H9 (cell line): ENCODE measurements around the gene ARHGAP24. TPM values are rescaled to one million over a fixed set of nuclear protein-coding genes. Genes with fewer than 3 reads are reported as not detected.

ENCODE experiments used
- DNase-seq: peaks from one replicate; pipeline ENCODE4 v3.0.0-alpha.2; 2017
- H2AFZ ChIP-seq: one replicate; pipeline ENCODE4 v1.6.1; 2013; ENCODE audit warnings: mild to moderate bottlenecking, low read length, control low read depth, moderate library complexity
- H2AK5ac ChIP-seq: 2 replicates; pipeline ENCODE4 v1.6.1; 2013; ENCODE audit warnings: low read length, control low read depth, mixed read lengths; ENCODE audit not compliant: insufficient read length
- H2BK120ac ChIP-seq: one replicate; pipeline ENCODE4 v1.6.1; 2013; ENCODE audit warnings: low read depth, mild to moderate bottlenecking, low read length, control low read depth, inconsistent platforms; ENCODE audit not compliant: poor library complexity, severe bottlenecking
- H2BK12ac ChIP-seq: 2 replicates; pipeline ENCODE4 v1.6.1; 2013; ENCODE audit warnings: low read length, control low read depth, mixed read lengths, low read depth; ENCODE audit not compliant: insufficient read length
- H2BK15ac ChIP-seq: 2 replicates; pipeline ENCODE4 v1.6.1; 2013; ENCODE audit warnings: low read depth, low read length, control low read depth
- H2BK20ac ChIP-seq: one replicate; pipeline ENCODE4 v1.6.1; 2013; ENCODE audit warnings: low read depth, mild to moderate bottlenecking, low read length, control low read depth, inconsistent platforms; ENCODE audit not compliant: poor library complexity, severe bottlenecking
- H2BK5ac ChIP-seq: 2 replicates; pipeline ENCODE4 v1.6.1; 2013; ENCODE audit warnings: low read length, control low read depth, mixed read lengths; ENCODE audit not compliant: insufficient read length
- H3K14ac ChIP-seq: 2 replicates; pipeline ENCODE4 v1.6.1; 2013; ENCODE audit warnings: low read length, control low read depth; ENCODE audit not compliant: insufficient read depth
- H3K18ac ChIP-seq: 2 replicates; pipeline ENCODE4 v1.6.1; 2013; ENCODE audit warnings: low read depth, mild to moderate bottlenecking, mixed read lengths, low read length, control low read depth; ENCODE audit not compliant: insufficient read length
- H3K23ac ChIP-seq: 2 replicates; pipeline ENCODE4 v1.6.1; 2013; ENCODE audit warnings: low read length, control low read depth, mixed read lengths, low read depth; ENCODE audit not compliant: insufficient read length
- H3K23me2 ChIP-seq: 2 replicates; pipeline ENCODE4 v1.6.1; 2013; ENCODE audit warnings: low read depth, mild to moderate bottlenecking, mixed read lengths, low read length, control low read depth; ENCODE audit not compliant: insufficient read length, poor library complexity, severe bottlenecking
- H3K27ac ChIP-seq: 2 replicates; pipeline ENCODE4 v1.5.1; 2013; ENCODE audit warnings: low read length, control low read depth, mixed read lengths, low read depth; ENCODE audit not compliant: insufficient read length
- H3K27me3 ChIP-seq: 2 replicates; pipeline ENCODE4 v1.6.1; 2013; ENCODE audit warnings: low read length, control low read depth, inconsistent platforms; ENCODE audit not compliant: insufficient read depth
- H3K4ac ChIP-seq: 2 replicates; pipeline ENCODE4 v1.6.1; 2013; ENCODE audit warnings: low read depth, mild to moderate bottlenecking, control low read depth, inconsistent platforms, low read length, moderate library complexity
- H3K4me1 ChIP-seq: 2 replicates; pipeline ENCODE4 v1.6.1; 2013; ENCODE audit warnings: low read length, control low read depth, inconsistent platforms; ENCODE audit not compliant: insufficient read depth
- H3K4me2 ChIP-seq: 2 replicates; pipeline ENCODE4 v1.6.1; 2013; ENCODE audit warnings: low read length, control low read depth, mixed read lengths; ENCODE audit not compliant: insufficient read length, insufficient read depth
- H3K56ac ChIP-seq: 2 replicates; pipeline ENCODE4 v1.6.1; 2013; ENCODE audit warnings: low read depth, mild to moderate bottlenecking, mixed read lengths, low read length, control low read depth; ENCODE audit not compliant: insufficient read length
- H3K79me1 ChIP-seq: 2 replicates; pipeline ENCODE4 v1.6.1; 2013; ENCODE audit warnings: low read depth, mild to moderate bottlenecking, moderate library complexity, low read length, control low read depth, inconsistent platforms; ENCODE audit not compliant: insufficient read depth, poor library complexity, severe bottlenecking
- H3K79me2 ChIP-seq: 2 replicates; pipeline ENCODE4 v1.6.1; 2013; ENCODE audit warnings: low read length, control low read depth, inconsistent platforms; ENCODE audit not compliant: insufficient read depth
- H3K9ac ChIP-seq: 2 replicates; pipeline ENCODE4 v1.6.1; 2013; ENCODE audit warnings: low read length, control low read depth, mixed read lengths; ENCODE audit not compliant: insufficient read length; ENCODE audit errors: extremely low read depth
- H3K9me3 ChIP-seq: one replicate; pipeline ENCODE4 v1.6.1; 2013; ENCODE audit warnings: low read depth, low read length, inconsistent platforms; ENCODE audit not compliant: control insufficient read depth
- H3T11ph ChIP-seq: one replicate; pipeline ENCODE4 v1.6.1; 2013; ENCODE audit warnings: mild to moderate bottlenecking, low read length, control low read depth, inconsistent platforms
- H4K20me1 ChIP-seq: one replicate; pipeline ENCODE4 v1.6.1; 2013; ENCODE audit not compliant: control insufficient read depth, insufficient read length, insufficient read depth
- H4K5ac ChIP-seq: 2 replicates; pipeline ENCODE4 v1.6.1; 2013; ENCODE audit warnings: low read depth, mild to moderate bottlenecking, mixed read lengths, low read length, control low read depth; ENCODE audit not compliant: insufficient read length
- H4K8ac ChIP-seq: replicated peaks from 2 replicates; pipeline ENCODE4 v1.6.1; 2013; ENCODE audit warnings: low read length, control low read depth, mixed read lengths, low read depth; ENCODE audit not compliant: insufficient read length
- H4K91ac ChIP-seq: 2 replicates; pipeline ENCODE4 v1.6.1; 2013; ENCODE audit warnings: low read depth, mild to moderate bottlenecking, moderate library complexity, mixed read lengths, low read length, control low read depth; ENCODE audit not compliant: insufficient read length
- H3K27ac Mint-ChIP-seq, 3 experiments: 2 replicates in 2 of 3; 3 replicates in 1 of 3; pipeline ENCODE4 v1.8.0; 2020 to 2021; ENCODE audit warnings: mixed read lengths in 3 of 3, mild to moderate bottlenecking in 1 of 3, moderate library complexity in 1 of 3
- H3K27me3 Mint-ChIP-seq: 2 replicates; pipeline ENCODE4 v1.8.0; 2021; ENCODE audit warnings: low read depth, mild to moderate bottlenecking, moderate library complexity, mixed read lengths
- H3K36me3 Mint-ChIP-seq, 3 experiments: 2 replicates in 2 of 3; 3 replicates in 1 of 3; pipeline ENCODE4 v1.8.0; 2020 to 2021; ENCODE audit warnings: low read depth in 3 of 3, mixed read lengths in 3 of 3; ENCODE audit not compliant: insufficient read depth in 1 of 3
- H3K4me1 Mint-ChIP-seq, 2 experiments: 2 replicates each; pipeline ENCODE4 v1.8.0; 2020; ENCODE audit warnings: mixed read lengths in 2 of 2
- H3K4me3 Mint-ChIP-seq, 2 experiments: 2 replicates in 1 of 2; 3 replicates in 1 of 2; pipeline ENCODE4 v1.8.0; 2020 to 2021; ENCODE audit warnings: mild to moderate bottlenecking in 2 of 2, mixed read lengths in 2 of 2, moderate library complexity in 1 of 2
- H3K9me3 Mint-ChIP-seq, 2 experiments: 2 replicates in 1 of 2; 3 replicates in 1 of 2; pipeline ENCODE4 v1.8.0; 2020; ENCODE audit warnings: mild to moderate bottlenecking in 2 of 2, mixed read lengths in 2 of 2, moderate library complexity in 1 of 2
- CTCF ChIP-seq: fragments of 200-600 bp; sonication (generic); conservative IDR thresholded peaks from 3 replicates; pipeline ENCODE4 v1.8.0; 2021; ENCODE audit warnings: antibody characterized with exemption, mild to moderate bottlenecking
- WGBS: extraction: QIAGEN DNeasy Blood & Tissue Kit; methylation state at CpG from one replicate; pipeline ENCODE4 v1.1.7; 2013; ENCODE audit warnings: missing lambda C conversion rate, low lambda C conversion rate, mixed read lengths; ENCODE audit not compliant: insufficient read length; ENCODE audit errors: extremely low coverage; 5-methylcytosine and 5-hydroxymethylcytosine counted together
- total RNA-seq: library from RNA; stranded (reverse); gene quantifications from 2 replicates; pipeline ENCODE4 v1.2.1, GENCODE V29; 2021

Gene ARHGAP24
- total RNA-seq, 1 experiment from 2014 or later = 0.37 TPM

GRCh38 chr4:85676050-85676425 lies 201.1 kb downstream of the ARHGAP24 start:
- Histone ChIP-seq H3K56ac (no peak overlapping the region), H4K91ac (no peak overlapping the region), H3K79me2 (no peaks in the 10 kb centered on the region), H4K20me1 (no peaks in the 10 kb centered on the region), H3K27me3 (no peaks in the 10 kb centered on the region), H3K27ac (no peak overlapping the region), H2BK15ac (no peak overlapping the region), H2BK5ac (no peak overlapping the region), H2BK20ac (no peak overlapping the region), H3K14ac (no peak overlapping the region), H2BK120ac (no peak overlapping the region), H3K4ac (no peak overlapping the region), H3T11ph (no peak overlapping the region), H3K9me3 (no peaks in the 10 kb centered on the region), H3K23me2 (no peaks in the 10 kb centered on the region), H2AK5ac (no peak overlapping the region), H3K18ac (no peak overlapping the region), H4K5ac (no peak overlapping the region), H3K23ac (no peak overlapping the region), H2AFZ (no peak overlapping the region), H3K9ac (no peak overlapping the region), H3K79me1 (no peaks in the 10 kb centered on the region), H4K8ac (no peak overlapping the region), H2BK12ac (no peak overlapping the region), H3K4me2 (no peak overlapping the region), H3K4me1 (peaks cover 10% of the 10 kb centered on the region; the same call in 1 of the 2 replicates)
- no peaks in the 10 kb centered on the region for H3K27me3 Mint-ChIP-seq
- DNase-seq = no peak
- peaks cover 33 to 41% of the 10 kb centered on the region in 2 experiments for H3K4me1 Mint-ChIP-seq
- H3K36me3 Mint-ChIP-seq = no peaks in the 10 kb centered on the region; a peak in 1 of 7 replicates
- H3K9me3 Mint-ChIP-seq = no peaks in the 10 kb centered on the region; a peak in 1 of 5 replicates
- no peak overlapping the region for H3K27ac Mint-ChIP-seq
- TF ChIP-seq CTCF = no peak
- H3K4me3 Mint-ChIP-seq = no peak overlapping the region
- no CpG with 5 or more reads among the region's 1 CpG for WGBS
